ENCODE results near the gene ADK.
A peak's percentile ranks its signal among the peaks of the same experiment; 100 is the strongest.
"Not testable (repeated sequence)": the region's sequence is repeated elsewhere in the genome, so short reads cannot be mapped to it uniquely, and the experiment has no call there.

ADK gene

DNA sequence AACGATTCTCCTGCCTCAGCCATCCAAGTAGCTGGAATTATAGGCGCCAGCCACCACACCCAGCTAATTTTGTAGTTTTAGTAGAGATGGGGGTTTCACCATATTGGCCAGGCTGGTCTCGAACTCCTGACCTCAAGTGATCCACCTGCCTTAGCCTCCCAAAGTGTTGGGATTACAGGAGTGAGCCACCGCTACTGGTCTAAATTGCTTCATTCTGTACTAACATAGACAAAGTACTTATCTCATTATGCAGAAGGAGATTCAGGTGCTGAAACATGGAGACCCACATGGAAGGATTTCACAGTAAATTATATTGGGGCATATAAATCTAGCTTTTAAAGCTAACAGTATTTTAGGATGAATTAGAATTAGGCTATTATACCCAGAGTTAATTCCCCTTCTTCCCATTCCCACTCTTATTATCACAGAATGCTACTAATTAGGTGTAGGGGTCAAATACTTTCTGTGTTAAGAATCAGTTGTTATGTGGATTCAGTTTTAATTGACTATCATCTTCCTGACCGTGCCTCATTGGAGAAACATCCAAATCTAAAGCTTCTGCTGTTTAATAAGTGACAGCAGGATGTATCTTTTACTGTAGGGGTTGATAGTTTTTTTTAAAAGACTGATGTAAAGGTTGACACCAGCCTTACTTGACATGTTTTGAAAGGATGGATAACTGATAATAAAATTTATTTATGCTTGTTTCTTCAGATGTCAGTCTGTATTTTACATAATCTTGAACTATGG is 27.2 kb downstream of the ADK start:
- no peak for DNase-seq (ENCODE audit: extremely low read depth in 1 of 2, low read depth in 1 of 2)

DNA sequence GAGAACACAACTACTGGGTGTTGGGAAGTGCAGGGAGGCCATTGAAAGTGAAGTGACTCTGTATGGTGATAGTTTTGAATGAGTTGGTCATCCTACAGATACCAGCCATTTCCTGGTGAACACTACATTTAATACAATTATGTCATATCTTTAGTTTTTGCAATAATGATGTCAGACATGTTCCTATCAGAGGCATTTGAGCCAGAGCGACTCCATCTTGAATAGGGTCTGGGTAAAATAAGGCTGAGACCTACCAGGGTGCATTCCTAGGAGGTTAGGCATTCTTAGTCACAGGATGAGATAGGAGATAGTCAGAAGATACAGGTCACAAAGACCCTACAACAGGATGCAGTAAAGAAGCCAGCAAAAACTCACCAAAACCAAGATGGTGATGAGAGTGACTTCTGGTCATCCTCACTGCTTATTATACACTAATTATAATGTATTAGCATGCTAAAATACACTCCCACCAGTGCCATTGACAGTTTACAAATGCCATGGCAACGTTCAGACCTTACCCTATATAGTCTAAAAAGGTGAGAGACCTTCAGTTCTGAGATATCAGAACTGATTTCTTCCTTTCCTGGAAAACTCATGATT is 28.2 kb downstream of the ADK start:
- no peak for DNase-seq (ENCODE audit: extremely low read depth in 1 of 2, low read depth in 1 of 2)

GRCh38 chr10:74186678-74187077 is 35.7 kb downstream of the ADK start:
- no peak for DNase-seq (ENCODE audit: extremely low read depth in 1 of 2, low read depth in 1 of 2)

GRCh38 chr10:74187237-74187636 is 36.2 kb downstream of the ADK start:
- DNase-seq (ENCODE audit: extremely low read depth in 1 of 2, low read depth in 1 of 2) = no peak

GRCh38 chr10:74188617-74189016 is 37.6 kb downstream of the ADK start:
- DNase-seq (ENCODE audit: extremely low read depth in 1 of 2, low read depth in 1 of 2) = not testable (repeated sequence)

GRCh38 chr10:74189999-74190421 is 39.0 kb downstream of the ADK start:
- no peak for DNase-seq (ENCODE audit: extremely low read depth in 1 of 2, low read depth in 1 of 2)

DNA sequence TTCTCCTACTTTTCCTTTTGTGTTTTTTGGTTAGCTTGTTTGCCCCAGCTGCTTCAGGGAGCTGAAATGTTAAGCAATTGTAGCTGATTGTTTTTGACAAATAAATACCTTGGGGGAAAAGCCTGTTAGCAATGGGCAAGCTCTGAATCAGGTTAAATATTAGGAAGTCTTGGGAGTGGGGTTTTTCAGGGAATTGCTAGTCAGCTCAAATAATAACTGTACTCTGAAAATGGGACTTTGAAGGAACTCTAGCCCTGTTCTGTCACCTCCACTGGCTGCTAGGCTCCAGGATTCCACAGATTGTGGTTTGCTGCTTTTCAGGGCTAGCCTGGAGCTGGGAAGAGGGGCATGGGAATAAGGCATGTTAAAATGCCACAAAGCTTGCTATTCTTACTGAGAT is 39.5 kb downstream of the ADK start:
- no peak for DNase-seq (ENCODE audit: extremely low read depth in 1 of 2, low read depth in 1 of 2)

GRCh38 chr10:74194545-74194944 is 43.5 kb downstream of the ADK start:
- no peak for DNase-seq (ENCODE audit: extremely low read depth in 1 of 2, low read depth in 1 of 2)

- DNase-seq (ENCODE audit: extremely low read depth in 1 of 2, low read depth in 1 of 2) = no peak
Measured at GRCh38 chr10:74194999-74195398, 44.0 kb downstream of the ADK start.

GRCh38 chr10:74199315-74199714 is 48.3 kb downstream of the ADK start:
- DNase-seq (ENCODE audit: extremely low read depth in 1 of 2, low read depth in 1 of 2) = no peak

- no peak for DNase-seq (ENCODE audit: extremely low read depth in 1 of 2, low read depth in 1 of 2)
Measured at GRCh38 chr10:74202356-74202755, 51.3 kb downstream of the ADK start.

DNA sequence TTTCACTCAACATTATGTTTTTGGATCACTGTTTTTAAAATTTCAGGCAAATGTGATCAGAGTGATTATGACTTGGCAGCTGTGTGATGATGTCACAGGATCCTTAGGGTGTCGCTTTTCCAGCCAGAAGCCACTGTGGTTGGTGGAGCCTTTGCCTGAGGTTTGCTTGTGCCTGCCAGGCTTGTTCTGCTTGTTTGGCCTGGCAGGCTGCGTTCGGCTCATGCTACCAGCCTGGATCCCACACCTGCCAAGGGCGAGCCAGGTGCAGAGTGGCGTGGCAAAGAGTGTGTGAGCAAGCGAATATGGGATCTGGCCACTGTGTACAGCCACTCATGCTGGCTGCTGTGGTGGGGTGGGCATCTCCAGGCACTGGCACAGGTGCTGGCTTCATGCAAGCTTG is 55.7 kb downstream of the ADK start:
- no peak for DNase-seq (ENCODE audit: extremely low read depth in 1 of 2, low read depth in 1 of 2)

GRCh38 chr10:74207691-74208480 is 56.9 kb downstream of the ADK start:
- DNase-seq (ENCODE audit: extremely low read depth in 1 of 2, low read depth in 1 of 2) = no peak

GRCh38 chr10:74208997-74209396 is 58.0 kb downstream of the ADK start:
- no peak for DNase-seq (ENCODE audit: extremely low read depth in 1 of 2, low read depth in 1 of 2)

DNA sequence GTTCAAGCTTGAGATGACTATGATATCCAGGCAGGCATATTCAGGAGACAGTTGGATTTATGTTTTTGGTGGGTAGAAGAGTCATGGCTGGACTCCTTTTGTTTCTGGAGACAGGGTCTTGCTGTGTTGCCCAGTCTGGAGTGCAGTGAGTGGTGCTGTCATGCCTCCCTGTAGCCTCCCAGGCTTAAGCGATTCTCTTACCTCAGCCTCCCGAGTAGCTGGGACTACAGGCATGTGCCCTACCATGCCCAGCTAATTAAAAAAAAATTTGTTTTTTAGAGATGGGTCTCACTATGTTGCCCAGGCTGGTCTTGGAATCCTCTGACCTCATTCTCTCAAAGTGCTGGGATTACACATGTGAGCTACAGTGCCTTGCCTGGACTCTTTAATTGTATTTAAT is 62.0 kb downstream of the ADK start:
- DNase-seq (ENCODE audit: extremely low read depth in 1 of 2, low read depth in 1 of 2) = no peak

- DNase-seq (ENCODE audit: extremely low read depth in 1 of 2, low read depth in 1 of 2) = peak; percentile 17 to 29
Measured at GRCh38 chr10:74213571-74214162, 62.6 kb downstream of the ADK start.

DNA sequence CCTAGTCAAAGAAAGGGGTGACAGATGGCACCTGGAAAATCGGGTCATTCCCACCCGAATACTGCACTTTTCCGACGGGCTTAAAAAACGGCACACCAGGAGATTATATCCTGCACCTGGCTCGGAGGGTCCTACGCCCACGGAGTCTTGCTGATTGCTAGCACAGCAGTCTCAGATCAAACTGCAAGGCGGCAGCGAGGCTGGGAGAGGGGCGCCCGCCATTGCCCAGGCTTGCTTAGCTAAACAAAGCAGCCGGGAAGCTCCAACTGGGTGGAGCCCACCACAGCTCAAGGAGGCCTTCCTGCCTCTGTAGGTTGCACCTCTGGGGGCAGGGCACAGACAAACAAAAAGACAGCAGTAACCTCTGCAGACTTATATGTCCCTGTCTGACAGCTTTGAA is 66.1 kb downstream of the ADK start:
- DNase-seq (ENCODE audit: extremely low read depth in 1 of 2, low read depth in 1 of 2) = not testable (repeated sequence)

DNA sequence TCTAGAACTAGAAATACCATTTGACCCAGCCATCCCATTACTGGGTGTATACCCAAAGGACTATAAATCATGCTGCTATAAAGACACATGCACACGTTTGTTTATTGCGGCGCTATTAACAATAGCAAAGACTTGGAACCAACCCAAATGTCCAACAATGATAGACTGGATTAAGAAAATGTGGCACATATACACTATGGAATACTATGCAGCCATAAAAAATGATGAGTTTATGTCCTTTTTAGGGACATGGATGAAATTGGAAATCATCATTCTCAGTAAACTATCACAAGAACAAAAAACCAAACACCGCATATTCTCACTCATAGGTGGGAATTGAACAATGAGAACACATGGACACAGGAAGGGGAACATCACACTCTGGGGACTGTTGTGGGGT is 71.4 kb downstream of the ADK start:
- DNase-seq (ENCODE audit: extremely low read depth in 1 of 2, low read depth in 1 of 2) = not testable (repeated sequence)

GRCh38 chr10:74223755-74224529 is 72.9 kb downstream of the ADK start:
- no peak for DNase-seq (ENCODE audit: extremely low read depth in 1 of 2, low read depth in 1 of 2)

DNA sequence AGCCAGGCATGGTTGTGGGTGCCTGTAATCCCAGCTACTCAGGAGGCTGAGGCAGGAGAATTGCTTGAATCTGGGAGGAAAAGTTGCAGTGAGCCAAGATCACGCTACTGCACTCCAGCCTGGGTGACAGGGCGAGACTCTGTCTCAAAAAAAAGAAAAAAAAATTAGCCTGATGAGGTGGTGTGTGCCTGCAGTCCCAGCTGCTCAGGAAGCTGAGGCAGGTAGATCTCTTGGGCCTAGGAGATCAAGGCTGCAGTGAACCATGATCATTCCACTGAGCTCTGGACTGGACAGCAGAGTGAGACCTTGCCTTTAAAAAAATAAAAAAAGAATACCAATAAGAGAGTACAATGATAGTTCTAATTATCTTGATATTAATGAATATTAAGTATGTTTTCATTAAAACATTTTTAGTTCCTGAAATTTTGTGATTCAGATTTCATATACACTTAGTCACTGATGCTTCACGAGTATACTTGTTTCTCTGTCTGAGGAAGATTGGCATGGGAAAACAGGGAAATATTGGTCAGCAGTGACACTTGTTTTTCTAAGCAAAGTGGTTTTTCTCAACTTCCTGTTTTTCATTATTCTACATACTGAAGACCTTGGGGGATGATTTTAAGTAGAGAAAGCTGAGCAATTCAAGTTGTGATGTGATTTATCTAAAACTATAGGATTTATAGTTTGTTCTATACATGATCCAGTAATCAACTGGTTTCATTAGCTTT is 76.8 kb downstream of the ADK start:
- DNase-seq (ENCODE audit: extremely low read depth in 1 of 2, low read depth in 1 of 2) = no peak

Data from activated CD8-positive, alpha-beta memory T cell treated with anti-CD3 and anti-CD28 coated beads for 1 hour (primary cell).